GM19438 (cell line): ENCODE results near the gene HAPLN1.

Experiments
- ATAC-seq: cut with Tn5 transposase; IDR thresholded peaks from one replicate; pipeline ENCODE4 v1.9.1; 2021; ENCODE audit warnings: low read depth; ENCODE audit not compliant: unreplicated experiment

HAPLN1 gene

DNA sequence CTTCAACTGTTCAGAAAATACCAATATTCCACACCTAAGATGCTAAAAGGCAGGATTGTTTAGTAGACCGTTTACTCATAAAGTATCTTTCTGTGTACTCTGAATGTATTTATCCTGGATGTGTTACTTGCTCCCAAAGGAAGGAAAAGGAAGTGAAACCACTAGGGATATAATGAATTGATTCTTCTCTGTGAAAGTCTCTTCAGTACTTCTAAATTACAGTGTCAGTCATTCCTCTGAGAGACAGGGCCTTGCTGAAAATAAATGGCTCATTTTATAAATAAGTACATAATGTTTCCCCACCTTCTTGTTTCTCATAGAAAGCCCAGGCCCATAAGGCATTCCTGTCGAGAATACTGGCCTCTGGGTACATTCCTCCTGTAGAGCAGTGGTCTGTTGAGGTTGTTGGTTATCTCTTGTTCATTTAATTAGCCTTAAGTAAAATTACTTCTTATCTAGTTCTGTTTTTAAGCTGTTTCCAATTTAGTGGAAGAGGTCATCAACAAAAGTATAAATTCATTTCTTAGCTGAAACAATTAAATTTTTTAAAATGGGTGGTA, 1.6 kb downstream of the HAPLN1 start:
- ATAC-seq, result no peak

DNA sequence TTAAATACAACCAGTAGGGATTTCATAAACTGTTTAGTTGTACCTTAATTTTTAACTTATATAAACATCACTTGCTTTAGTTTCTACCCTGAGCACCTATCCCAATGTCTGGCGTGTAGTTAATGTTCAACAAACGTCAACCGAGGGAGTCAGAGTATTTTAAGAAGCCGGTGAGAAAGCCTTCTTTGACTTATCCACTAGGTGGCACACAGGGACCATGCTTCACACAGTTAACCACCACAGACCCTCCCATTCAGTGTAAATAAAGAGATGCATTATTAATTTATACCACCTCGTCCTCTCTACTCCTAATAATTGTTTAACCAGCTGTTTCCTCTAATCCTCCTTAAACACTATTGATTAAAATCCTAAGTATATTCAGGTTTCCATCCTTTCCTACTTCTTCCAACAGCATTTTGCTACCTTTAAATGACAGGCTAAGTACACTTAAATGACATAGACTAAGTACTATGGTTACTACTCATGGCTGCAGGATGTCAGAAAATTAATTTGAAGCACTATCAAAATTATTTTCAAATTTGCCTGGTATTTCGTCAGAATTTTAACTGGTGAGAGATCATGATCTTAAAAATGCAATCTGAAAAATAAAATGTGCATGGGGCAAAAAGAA, 2.3 kb downstream of the HAPLN1 start:
- ATAC-seq, result peak; percentile 67

DNA sequence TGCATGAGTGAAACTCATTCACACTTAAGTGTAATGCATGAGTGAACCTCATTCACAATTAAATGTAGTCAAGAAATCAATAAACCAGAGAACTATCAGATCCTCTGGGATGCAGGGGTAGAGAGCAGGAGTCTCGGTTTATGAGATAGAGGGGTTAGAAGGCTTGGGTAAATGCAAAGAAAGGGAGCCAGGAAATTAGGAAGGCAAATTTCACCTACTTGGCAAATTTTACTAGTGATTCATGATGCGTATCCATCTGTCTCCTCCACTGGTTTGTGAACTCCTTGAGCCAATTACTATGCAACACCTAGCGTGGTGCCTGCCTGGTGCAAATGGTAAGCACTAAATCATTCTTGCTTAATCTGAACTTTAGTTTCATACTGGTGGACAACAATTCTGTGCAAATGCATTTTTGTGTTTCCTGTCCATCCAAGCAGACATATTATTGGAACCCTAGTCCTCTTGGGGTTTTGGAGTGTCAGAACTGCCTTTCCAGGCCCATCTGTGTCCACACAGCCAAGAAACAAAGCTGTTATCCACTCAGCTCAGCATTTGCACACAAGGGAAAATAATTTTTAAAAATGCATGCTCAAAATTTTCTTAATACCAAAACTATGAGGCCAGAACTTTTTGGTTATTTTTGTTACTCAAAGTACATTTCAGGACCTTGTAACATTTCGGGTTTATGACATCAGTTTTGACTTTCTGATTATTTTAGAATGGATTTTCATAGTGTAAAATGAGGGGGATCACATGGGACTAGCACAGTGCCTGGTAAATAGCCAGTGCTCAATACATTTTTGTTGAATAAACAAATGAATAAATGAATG, 5.2 kb downstream of the HAPLN1 start:
- no peak for ATAC-seq

DNA sequence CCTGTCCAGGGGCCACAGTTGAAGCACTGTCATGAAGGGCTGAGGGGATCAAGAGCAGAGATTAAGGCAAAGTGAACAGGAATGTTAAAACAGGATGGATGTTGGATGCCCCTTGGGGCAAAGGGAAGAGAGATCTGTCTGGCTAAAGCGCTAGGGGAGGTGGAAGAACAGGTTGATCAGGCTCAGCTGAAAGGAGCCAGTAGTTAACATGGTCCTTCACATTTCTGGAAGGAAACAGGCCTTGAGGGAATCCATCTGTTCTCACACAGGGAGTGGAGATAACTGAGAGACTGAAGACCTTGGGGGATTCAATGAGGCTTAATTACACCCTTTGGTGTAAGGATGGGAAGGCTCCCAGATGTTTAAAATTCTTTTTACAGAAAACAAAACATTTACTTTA, 5.8 kb downstream of the HAPLN1 start:
- ATAC-seq, result no peak

DNA sequence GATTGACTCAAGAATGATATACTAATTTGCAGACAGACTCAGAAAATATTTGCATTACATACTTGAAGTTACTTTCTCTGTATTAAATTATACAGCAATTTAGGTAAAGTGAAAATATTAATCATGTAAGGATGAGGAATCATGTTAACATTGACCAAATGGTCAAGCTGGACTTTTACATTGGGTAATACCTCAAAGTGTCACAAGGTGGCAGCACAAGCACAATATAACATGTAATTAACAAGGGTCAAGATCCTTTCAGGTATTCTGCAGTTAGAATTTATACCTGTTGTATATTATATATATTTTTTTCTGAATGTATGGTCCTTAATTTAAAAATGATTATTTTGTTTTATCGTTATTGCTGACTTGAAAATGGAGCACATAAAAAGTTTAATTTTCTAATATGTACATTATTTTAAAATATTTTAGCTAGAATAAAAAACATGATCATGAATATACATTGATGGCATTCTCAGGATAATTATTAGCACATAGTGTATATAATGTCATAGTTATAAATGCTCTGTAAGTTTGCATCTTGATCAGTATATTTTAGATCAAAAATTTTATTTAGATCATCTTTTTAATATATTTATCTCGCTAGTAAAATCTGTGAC, 8.6 kb downstream of the HAPLN1 start:
- peak; percentile 64 for ATAC-seq

DNA sequence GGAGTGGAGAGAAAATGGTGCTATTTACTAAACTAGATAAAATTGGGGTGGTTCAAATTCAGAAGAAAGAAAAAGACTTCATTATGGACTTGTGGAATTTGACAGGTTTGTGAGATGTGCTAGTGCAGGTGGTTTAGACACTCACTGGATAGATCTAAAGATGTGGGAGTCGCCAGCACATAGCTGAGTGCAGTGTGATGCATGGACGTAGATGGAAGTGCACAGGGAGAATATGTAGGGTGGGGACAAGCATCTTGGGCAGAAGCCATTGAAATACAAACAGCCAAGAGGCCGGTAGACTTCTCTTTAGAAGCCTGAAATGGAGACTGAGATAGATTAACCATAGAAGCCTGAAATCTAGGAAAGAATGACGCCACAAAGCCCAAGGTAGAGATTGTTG, 10.7 kb downstream of the HAPLN1 start:
- no peak for ATAC-seq

DNA sequence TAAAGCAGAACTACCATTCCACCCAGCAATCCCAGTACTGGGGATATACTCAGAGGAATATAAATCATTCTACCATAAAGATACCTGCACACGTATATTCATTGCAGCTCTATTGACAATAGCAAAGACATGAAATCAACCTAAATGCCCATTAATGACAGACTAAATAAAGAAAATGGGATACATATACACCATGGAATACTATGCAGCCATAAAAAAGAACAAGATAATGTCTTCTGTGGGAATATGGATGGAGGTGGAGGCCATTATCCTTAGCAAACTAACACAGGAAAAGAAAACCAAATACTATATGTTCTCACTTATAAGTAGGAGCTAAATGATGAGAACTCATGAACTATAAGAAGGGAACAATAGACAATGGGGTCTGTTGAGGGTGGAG, 12.5 kb downstream of the HAPLN1 start:
- ATAC-seq, result no peak

DNA sequence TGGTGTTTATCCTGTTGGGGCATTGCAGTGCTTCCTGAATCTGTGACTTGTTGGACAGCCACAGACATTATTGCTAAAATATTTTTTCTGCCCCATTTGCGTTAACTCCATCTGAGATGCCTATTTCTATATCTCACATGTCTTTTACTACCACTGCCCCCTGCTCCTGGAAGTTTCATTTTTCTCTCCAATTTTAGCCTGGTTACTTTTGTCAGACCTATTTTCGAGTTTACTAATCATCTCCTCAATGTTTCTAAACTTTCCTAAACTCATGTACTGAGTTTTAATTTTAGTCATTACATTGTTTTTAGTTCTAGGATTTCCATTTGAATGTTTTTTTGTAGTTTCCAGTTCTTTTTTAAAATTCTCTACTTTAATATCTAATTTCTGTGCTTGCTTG, 17.6 kb downstream of the HAPLN1 start:
- no peak for ATAC-seq

DNA sequence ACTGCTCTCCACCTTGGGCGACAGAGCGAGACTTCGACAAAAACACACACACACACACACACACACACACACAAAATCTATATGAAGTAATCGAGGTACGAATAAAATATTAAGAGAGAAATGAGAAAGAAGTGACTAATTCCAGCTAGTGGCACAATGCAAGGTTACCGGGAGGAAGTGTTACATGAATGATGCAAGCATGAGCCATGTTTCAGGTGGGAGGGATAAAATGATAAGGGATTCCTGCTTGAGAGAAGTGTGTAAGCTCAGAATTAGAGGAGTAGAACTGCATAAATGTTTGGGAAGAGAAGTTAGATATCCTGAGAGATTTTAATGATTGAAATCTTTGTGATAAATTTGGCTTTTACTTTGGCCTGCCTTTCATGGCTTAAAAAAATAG, 18.8 kb downstream of the HAPLN1 start:
- ATAC-seq, result no peak

DNA sequence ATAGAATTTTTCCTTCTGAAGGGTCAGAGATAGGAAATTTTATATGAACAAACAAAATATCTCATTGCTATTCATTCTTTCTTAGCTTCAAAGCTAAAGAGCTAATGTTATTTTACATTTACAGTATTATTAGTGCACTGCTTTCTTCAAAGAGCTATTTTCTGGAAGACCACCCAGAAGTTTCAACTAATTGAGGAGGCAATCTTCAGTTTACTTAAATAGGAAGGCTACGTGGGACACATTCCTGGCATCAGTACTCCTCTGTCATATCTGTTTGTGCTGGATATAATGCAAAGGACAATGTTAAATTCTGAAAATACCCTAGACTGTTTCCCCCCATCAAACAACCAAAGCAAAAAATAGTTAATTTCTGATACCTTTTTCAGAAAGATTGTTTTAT, 30.8 kb downstream of the HAPLN1 start:
- ATAC-seq, result no peak

DNA sequence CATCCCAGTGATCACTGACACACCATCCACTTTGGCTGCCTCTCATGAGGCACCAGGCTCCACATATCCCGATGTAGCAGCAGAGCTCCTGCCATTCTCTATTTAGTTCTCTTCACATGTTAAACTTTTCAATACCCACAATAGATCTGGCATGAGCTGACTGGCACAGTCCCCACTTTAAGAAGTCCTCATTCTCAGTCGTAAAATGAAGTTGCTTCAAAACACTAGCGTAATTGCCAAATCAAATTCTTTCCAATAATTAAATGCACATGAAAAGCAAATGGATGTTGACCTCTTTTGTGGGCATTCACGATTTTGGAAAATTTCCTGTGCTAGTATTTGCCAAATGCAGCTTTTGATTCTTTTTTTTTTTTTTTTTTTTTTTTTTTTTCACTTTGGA, 32.4 kb downstream of the HAPLN1 start:
- no peak for ATAC-seq

DNA sequence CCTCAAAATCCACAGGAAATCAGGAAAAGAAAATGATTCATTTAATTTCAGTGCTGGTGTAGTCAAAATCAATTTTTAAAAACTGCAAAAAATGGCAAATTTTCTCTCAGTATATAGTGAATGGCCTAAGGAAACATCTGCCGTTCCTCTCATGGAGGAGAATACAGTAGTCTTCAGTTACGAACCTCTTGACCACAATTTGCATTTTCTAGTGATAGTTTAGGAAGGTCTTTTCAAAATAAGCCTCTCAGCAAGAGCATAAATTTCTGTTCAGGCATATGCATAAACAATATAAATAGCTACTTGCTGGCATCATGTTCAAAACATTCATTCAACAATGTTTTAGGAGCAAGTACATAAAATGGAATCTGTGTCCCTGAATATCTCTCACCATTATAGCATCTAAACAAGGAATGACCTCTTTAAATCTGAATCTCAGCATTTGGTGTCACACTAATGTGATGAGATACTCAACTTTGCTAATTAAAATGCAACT, 33.5 kb downstream of the HAPLN1 start:
- ATAC-seq, result no peak

DNA sequence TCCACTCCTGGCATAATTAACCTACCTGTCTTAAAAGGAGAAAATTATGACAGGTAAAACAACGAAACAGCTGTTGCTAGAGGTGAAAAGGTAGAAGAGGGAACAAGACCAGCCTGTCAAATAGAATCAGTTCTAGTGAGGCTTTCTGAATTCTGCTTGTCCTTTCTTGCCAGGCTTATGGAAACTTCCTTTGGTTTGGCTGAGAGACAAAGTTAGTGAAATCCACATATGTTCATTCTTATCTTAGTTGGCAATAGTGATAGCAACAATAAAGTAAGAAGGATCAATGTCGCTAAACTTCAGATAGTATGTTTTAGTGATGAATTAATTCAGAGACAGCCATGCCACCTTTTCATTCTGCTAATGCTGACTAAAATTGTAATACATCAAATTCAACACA, 34.4 kb downstream of the HAPLN1 start:
- ATAC-seq, result no peak

DNA sequence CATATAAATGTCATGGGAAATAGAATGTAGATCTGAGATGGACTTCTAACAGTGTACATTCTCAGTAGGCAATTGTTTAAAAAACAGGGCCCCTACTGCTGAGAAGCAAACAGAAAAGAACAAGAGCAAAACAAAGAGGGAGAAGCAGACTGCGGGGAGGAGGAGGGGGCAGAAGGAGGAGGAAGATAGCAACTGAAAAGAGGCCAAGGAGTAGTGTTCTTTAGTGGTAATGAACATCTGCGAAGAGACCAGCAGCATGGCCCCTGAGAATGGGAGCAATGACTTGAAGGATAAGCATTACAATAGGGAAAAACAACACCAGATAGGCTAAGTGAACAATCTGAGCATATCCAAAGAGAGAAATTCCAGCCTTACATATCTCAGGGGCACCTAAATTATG, 36.8 kb downstream of the HAPLN1 start:
- no peak for ATAC-seq

DNA sequence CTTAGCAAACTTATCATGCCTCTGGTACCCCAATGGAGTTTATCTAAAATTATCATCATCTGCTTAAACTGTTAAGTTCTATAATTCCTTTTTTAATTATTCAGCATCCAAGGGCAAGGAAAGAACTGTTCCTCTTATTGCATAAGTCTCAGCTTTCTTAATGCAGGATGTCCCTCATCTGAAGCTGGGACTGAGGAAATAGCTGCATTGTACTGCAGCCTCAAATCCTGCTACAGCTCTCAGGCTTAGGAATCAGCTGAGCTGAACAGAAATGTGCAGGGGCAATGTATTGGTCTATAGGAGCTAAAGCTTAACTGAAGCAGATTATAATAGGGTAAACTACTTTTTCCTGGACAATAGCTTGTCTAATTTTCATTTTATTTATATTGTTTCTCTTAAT, 48.0 kb downstream of the HAPLN1 start:
- no peak for ATAC-seq

DNA sequence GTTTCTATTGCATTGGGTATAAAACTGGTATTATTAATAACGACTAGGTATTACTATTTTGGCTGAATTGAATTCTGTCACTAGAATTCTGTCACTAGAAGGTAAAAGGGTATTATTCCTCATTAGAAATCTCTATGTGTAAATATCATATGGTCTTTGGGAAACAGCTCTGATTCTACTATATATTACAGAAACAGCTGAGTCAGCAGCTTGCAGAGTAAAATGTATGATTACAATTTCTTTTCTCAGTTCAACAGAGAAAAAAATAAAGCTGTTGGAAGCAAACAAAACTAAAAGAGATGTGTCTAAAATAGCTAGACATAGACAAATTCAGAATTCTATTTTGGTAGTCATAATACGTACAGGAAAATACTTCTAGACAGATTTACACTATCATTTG, 48.5 kb downstream of the HAPLN1 start:
- no peak for ATAC-seq

DNA sequence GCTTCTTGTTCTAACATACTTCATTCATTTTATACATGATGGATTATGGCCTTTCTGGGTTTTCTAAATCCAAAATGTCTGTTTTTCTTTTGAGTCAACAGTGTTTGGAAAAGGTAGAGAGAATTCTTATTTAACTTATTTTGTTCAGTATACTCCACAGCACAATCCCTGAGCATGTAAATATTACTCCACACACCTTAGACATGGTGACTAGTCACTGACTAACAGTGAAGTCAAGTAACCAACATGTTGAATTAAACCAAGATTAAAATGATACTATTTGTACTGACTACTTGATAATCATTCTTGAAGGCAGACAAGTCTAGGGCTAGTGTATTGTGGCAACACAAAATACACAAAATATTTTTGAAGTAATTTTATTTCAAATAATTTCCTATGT, 55.0 kb downstream of the HAPLN1 start:
- no peak for ATAC-seq

DNA sequence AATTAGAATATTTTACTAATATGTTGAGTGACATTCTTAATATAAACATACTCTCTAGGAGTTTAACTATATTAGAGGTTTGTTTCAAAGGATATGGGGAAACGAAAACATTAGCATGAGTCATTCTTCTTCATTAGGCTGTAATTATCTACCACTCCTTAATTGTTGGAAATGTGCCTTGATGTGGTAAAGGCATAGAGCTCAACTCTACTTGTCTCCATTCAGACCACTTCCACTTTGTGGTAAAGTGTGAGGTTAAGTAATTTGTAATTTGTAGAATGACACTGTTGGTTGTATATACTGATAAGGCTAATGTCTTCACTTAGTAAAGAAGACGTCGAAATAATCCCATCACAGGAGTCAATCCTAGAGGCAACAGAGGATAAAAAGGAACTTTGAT, 58.1 kb downstream of the HAPLN1 start:
- ATAC-seq, result no peak

DNA sequence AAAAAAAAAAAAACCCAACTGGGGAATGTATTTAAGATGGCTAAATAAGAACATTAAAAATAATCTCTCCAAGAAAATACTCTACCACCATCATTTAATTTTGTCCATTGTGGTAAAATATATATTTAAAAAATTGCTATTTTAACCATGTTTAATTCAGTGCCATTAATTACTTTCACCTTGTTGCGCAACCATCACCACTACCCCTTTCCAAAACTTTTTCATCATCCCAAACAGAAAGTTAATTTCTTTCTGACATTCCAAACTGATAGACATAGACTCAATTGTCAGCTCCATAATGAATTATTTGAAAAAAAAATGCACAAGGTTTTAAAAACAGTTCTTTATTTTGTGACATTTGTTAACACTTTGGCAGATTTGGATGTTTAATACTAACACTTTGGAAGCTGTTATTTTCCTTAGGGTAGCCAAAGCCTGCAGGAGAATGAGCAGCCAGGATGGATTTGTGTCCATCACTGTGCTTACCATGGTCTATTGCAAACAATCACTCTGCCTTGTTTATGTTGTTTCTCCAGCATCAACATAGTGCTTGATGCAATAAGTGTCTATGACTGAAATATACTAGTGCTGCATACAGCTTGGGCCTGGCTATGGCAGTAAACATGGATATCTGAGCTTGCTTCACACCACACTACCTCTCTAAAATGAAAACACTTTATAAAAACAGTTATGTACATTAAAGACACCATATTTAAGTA, 62.7 kb downstream of the HAPLN1 start:
- ATAC-seq, result no peak

DNA sequence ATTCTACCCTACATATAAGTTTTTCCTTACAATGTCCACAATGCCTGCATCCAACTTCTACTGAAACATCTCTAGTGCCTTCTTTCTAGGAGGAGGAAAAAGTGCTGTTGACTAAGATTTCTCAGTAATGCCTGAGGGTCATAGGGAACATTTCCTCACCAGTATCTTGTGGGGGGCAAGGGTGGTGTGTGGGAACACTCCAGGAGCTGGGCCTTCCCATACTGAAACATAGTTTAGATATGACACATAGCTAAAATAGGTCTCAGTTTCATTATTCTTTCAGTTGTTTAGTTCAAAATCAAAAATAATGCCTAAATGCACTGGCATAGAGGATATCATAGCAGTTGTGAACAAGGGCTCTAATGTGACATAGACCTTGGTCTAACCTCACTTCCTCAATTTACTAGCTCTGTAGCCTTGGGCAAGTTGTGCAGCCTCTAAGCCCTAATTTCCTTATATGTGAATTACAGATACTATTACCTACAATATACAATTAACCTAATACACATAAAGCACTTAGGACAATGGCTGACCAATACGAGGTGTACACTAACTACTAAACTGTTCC, 66.1 kb downstream of the HAPLN1 start:
- no peak for ATAC-seq
